IPS-18c (cell line): Measurements from ENCODE around the gene VIPR2.

Experiments
- H3K4me3 ChIP-seq: 2 replicates; pipeline ENCODE4 v1.7.0; 2013; ENCODE audit warnings: low read depth, mild to moderate bottlenecking, low read length, moderate library complexity; ENCODE audit not compliant: insufficient read depth
- H3K9me3 ChIP-seq: one replicate; pipeline ENCODE4 v1.6.1; 2013; ENCODE audit warnings: mild to moderate bottlenecking, low read length, moderate library complexity; ENCODE audit not compliant: control insufficient read depth, insufficient read depth

The VIPR2 gene

DNA sequence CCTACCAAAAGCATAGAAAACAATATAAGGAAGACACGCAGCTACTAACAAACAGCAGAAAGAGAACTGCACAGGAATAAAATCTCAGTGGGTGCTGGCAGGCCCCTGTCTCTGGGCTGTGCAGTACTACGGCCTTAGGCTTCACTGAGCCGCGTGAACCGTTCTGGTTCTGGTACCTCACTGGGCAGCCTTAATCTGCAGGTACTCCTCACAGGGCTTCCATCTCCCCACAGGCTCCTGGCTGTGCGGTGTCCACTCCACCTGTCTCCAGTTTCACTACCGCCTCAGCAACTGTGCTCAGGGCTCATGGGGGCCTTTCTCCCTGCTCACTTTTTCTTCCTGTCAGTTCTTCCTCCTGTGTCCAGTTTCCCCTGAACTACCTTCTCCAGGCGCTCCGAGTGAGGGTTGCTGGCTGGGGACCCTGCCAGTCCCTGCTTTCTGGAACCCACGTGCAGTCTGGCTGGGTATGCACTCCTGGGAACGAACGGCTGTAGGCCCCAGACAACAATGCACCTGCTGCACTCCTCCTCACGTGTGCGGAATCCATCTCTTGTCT is 75.7 kb downstream of the VIPR2 start:
- Histone ChIP-seq H3K4me3 (no peak overlapping the region), H3K9me3 (no peaks in the 10 kb centered on the region)

DNA sequence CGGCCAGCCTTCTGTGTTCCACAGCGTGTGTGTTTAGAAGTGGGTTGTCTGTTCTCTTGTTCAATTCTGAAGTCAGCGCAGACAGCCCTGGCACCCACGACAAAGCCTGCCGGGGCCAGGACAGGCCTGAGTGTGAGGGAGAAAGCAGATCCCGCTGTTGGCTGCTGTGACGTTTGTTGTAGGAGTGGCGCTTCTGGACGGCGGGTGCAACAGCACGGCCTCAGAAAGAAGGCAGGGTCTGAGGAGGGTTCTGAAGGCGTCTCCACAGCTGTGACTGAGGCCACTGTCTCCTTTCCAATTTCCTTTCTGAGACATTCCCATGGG is 76.2 kb downstream of the VIPR2 start:
- Histone ChIP-seq H3K9me3 (no peaks in the 10 kb centered on the region), H3K4me3 (no peak overlapping the region)

DNA sequence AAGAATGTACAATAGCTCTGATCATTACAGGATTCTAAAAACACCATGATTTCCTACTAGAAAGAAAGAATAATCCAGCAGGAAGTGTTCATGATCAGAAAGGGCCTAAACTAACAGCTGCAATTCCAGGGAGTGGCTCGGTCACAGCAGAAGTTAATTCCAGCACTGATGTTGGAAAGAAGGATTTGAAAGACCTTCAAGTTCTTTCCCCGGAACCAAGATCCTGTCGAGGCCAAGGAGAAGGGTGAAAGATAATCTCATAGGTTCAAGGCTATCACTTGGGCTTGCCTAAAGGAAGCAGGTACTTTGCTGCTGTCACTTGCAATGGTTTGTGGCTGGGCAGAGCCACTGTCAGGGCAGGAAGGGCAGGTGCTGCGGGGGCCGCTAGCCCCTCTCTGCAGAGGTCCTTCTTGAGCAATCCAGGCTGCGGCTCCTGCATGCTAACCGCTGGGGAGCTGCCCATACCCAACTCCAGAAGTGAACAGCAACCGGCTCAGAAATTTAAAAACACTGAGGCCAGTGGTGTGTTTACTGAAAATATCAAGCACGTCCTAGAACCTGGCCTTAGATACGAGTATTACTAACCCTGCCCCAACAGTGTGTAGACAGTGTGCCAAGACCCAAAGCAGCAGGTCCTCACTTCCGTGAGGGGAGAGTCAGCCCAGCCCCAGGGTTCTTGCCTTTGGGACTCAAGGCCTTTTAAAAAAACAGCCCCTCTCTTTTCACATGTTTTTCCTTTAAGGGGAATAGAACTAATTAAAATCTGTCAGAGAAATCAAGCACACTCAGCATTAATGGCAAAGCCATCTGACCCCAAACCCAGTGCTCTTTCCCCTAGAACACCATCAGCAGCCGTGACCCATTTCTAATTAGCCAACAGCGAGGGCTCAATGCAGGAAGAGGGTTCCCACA is 76.8 kb downstream of the VIPR2 start:
- Histone ChIP-seq H3K9me3 (no peaks in the 10 kb centered on the region), H3K4me3 (no peak overlapping the region)

DNA sequence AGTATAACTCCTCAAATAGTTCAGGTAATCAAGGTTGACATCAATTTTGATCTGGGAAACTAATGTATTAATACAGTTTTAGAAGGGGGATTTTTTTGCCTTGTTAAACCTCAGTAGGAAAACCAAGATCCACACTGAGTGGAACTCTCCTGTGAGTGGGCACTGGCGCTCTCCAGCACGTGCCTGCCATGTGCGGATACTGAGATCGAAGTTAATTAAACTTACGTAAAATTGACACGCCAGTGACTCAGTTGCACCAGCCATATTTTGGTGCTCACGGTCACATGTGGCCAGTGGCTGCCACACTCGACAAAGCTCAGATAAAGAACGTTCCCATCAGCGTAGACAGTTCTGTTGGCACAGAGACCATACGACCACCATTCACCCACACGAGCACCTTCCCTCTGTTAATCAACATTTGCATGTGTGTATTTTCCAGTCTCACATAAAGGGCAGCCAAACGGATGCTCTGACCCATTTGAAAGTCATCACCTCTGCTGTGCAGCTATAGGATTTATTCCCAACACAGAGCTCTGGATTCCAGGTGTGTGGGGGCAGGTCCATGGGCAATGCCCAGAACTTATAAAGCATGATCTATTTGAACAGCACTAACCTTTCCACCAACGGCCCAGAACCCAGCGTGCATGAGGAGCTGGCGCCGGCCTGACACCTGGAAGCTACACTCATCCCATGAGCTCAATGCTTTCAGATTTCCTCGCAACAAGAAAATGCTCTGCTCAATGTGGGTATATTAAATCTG is 77.7 kb downstream of the VIPR2 start:
- Histone ChIP-seq H3K4me3 (no peak overlapping the region), H3K9me3 (no peaks in the 10 kb centered on the region)

DNA sequence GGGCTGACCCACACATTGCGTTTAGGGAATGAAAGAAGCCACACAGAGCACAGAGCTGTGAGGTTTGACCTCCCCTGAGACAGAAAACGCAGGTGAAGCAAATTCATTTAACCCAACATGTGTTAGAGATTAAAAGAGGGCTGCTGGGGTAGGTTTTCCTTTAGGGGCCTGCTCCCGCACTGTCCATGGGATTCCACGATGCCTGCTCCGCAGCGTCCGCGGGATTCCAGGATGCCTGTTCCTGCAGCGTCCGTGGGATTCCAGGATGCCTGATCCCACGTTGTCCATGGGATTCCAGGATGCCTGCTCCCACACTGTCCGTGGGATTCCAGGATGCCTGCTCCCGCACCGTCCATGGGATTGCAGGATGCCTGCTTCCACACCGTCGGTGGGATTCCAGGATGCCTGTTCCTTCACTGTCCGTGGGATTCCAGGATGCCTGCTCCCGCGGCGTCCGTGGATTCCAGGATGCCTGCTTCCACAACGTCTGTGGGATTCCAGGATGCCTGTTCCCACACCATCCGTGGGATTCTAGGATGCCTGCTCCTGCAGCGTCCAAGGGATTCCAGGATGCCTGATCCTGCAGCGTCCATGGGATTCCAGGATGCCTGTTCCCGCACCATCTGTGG is 78.7 kb downstream of the VIPR2 start:
- Histone ChIP-seq H3K4me3 (no peak overlapping the region), H3K9me3 (peaks cover 2% of the 10 kb centered on the region)

DNA sequence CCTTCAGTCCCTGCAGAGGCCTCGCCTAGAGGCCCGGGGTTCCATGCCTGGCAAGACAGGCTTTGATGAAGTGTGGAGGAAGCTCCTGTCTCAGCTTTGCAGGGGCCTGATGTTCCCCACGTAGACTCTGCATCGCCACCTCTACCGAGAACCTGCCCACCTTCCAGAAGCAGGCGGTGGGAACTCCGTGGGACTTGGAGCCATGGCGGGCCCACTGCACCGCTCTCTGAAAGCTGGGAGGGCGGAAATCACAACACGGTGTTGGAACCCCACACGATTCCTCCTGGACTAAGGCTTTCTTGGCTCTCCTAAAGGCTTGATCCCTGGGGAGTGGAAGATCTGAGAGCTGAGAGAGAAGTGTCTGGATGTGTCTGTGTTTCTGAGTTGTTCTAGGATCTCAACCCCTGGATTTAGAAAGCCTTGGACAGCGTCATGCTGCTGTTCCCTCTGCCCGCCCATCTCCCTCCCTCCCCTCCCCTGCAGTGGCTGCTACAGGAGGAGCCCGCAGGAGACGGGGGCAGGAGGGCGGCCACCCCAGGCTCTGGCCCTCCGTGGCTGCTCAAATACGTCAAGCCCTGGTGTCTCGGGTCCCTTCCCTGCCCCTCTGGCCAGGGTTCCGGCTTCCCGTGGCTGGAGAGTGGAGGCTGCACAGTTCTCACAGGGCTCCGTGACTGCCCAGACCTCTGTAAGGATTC is 79.7 kb downstream of the VIPR2 start:
- Histone ChIP-seq H3K4me3 (no peak overlapping the region), H3K9me3 (peaks cover 2% of the 10 kb centered on the region)

DNA sequence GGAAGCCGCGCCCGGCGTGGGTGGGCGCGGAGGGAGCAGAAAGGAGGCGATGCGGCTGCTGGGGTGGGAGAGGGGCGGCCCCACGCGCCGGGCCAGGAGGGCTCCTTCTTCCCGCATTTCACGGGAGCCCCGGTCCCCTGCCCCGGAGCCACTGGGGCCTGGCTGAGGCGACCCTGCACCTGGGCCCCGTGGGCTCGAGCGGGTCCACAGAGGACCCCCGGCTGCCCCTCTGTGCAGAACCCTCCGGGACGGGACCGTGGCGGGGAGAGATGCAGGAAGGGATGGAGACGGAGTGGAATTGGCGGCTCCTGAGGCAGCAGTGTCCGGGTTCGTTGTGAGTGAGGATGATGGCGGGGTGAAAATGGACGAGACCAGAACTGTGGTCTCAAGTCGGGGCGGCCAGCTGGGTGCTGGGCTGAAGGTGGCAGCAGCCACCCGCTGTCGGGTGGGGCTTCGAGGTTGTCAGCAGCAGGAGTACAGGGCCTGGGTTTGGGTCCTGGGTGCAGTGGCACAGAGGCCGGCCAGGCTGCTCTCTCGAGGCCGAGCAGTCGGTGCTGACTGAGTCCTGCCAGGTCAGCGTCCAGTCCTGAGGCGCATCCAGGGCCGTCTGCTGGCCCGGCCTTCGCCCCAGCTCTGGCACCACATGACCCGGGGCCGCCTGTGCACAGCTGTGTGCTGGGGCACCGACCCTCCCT is 80.4 kb downstream of the VIPR2 start:
- H3K9me3 ChIP-seq = peaks cover 2% of the 10 kb centered on the region

DNA sequence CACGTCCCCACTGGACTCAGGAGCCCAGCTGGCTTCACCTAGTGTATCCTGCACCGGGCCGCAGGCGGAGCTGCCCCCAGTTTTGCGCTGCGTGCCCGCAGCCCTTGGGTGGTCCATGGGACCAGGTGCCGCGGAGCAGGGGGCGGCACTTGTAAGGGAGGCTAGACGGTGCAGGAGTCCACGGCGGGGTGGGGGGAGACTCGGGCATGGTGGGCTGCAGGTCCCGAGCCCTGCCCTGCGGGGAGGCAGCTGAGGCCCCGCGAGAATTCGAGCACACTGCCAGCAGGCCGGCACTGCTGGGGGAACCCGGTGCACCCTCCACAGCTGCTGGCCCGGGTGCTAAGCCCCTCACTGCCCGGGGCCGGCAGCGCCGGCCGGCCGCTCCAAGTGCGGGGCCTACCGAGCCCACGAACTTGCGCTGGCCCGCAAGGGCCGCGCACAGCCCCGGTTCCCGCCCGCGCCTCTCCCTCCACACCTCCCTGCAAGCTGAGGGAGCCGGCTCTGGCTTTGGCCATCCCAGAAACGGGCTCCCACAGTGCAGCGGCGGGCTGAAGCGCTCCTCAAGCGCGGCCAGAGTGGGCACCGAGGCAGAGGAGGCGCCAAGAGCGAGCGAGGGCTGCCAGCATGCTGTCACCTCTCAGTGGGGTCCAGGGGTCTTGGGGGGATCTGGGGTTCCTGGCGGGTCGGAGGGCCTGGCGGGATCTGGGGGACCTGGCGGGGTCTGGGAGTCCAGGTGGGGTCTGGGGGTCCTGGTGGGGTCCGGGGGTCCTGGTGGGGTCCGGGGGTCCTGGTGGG is 81.4 kb downstream of the VIPR2 start:
- Histone ChIP-seq H3K9me3 (peaks cover 2% of the 10 kb centered on the region), H3K4me3 (no peak overlapping the region)

More for the DNA sequence above, 80.4 kb downstream of the VIPR2 start:
- H3K4me3 ChIP-seq = no peak overlapping the region

DNA sequence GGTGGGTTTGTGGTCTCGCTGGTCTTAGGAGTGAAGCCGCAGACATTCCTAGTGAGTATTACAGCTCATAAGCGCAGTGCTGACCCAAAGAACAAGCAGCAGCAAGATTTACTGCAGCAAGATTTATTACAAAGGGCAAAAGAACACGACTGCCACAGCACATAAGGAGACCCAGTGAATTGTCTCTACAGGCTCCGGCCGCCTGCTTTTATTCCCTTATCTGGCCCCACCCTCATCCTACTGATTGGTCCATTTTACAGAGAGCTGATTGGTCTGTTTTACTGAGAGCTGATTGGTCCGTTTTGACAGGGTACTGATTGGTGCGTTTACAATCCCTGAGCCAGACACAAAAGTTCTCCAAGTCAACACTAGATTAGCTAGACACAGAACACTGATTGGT is 82.1 kb downstream of the VIPR2 start:
- Histone ChIP-seq H3K9me3 (peaks cover 2% of the 10 kb centered on the region), H3K4me3 (no peak overlapping the region)

DNA sequence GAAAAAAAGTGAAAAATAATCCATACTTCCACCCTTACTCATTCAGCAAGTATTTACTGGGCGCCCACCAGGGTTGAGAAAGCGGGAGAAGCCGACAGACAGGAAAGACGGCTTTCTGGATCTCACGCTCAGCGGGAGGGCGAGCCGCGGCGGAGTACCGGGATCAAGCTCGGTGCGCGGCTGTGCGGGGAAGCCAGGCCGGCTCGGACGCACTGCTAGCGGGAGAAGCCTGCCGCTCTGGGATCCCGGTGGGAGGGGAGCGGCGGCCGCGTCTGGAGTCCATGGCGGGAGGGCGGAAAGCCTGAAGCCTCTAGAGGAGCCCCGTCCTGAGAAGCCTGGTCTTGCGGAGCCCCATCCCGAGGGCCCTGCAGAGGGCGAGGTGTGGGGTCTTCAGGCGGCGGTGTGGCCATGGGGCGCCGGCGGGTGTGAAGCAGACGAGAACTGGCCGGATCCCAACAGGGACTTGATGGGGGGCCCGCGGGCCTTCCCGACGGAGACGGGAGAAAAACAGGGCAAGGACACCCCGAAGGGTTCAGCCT is 82.9 kb downstream of the VIPR2 start:
- Histone ChIP-seq H3K9me3 (peaks cover 2% of the 10 kb centered on the region), H3K4me3 (no peak overlapping the region)

DNA sequence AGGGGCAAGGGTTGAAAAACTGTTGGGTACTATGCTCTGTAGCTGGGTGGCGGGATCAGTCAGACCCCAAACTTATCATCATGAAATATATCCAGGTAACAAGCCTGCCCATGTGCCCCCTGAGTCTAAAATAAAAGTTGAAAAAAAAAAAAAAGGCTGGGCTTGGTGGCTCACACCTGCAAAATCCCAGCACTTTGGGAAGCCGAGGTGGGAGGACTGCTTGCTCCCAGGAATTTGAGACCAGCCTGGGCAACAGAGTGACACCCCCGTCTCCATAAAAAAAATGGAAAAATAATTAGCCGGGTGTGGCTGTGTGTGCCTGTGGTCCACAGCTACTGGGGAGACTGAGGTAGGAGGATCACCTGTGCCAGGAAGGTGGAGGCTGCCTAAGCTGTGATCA is 83.5 kb downstream of the VIPR2 start:
- H3K4me3 ChIP-seq = no peak overlapping the region

DNA sequence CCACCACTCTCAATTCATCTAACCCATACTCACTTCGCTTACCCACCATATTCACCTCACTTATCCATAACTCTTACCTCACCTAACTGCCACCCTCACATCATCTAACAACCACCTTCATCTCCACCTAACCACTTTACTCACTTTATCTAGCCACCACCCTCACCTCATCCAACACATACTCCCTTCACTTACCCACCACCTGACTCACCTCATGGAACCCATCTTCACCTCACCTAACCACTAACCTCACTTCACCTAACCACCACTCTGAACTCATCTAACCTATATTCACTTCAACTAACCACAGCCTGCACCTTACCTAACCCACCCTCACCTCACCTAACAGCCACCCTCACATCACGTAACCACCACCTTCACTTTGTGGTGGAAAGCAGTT is 84.2 kb downstream of the VIPR2 start:
- Histone ChIP-seq H3K4me3 (no peak overlapping the region), H3K9me3 (peaks cover 2% of the 10 kb centered on the region)

More for the DNA sequence above, 83.5 kb downstream of the VIPR2 start:
- peaks cover 2% of the 10 kb centered on the region for H3K9me3 ChIP-seq

DNA sequence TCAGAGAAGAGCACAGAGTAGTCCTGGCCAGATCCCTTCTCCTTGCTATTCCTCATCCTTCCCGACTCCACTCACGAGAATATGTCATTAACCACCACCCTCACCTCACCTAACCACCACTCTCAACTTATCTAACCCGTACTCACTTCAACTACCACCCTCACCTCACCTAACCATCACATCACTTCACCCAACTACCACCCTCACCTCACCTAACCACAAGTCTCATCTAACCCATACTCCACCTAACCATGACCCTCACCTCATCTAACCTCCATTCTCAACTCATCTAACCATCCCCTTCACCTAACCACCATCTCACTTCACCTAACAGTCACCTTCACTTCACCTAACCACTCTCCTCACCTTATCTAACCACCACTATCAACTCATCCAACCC is 85.0 kb downstream of the VIPR2 start:
- Histone ChIP-seq H3K4me3 (no peak overlapping the region), H3K9me3 (peaks cover 2% of the 10 kb centered on the region)

DNA sequence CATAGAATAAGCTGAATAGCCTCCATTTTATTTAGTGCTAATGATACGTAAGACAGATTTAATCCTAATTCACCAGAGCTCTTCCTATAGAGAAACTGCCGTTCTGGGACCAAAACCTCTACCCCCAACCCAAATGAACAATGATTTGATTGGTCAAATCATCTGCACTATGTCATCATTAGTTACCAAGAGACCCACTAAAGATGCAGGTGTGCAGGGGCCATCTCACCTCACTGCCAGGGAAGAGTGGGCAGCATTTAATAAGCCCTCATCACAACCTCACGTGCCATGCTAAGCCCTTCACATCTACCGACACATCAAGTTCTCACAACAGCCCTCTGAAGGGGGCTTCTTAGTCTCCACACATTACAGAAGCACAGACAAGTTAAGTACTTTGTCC is 87.0 kb downstream of the VIPR2 start:
- Histone ChIP-seq H3K9me3 (peaks cover 2% of the 10 kb centered on the region), H3K4me3 (no peak overlapping the region)

DNA sequence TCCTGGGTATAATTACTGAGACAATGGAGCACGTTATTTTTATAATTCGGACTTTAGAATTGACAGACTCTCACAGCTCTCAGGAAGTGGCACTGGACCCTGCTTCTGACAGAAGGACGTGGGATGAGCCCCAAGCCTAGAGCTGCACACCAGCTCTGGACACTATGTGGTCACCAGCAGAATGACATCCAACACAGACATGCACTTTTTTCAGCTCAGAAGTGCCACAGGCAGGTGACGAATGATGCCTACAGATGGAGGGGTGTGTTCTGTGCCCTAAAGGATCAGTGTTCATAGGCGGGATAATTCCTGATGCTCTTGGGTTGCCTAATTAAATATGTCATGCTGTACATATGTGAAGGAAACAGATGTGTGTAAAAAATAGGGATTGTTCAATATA is 87.9 kb downstream of the VIPR2 start:
- H3K9me3 ChIP-seq = peaks cover under 1% of the 10 kb centered on the region
- no peak overlapping the region for H3K4me3 ChIP-seq

DNA sequence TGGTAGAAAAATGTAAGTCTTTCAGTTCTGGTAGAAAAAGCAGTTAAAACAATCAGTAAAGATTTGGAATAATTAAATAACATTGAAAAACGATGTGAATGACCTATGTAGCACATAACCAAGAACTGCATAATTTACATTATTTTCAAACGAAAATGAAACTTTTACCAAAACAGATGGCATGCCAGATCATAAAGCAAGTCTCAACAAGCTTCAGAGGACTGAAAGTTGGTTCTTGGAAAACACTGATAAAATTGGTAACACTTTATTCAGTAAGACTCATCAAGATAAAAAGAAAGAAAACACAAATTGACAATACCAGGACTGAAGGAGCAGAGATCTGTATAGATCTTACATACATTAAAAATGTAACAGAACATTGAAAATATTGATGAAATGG is 92.8 kb downstream of the VIPR2 start:
- H3K4me3 ChIP-seq = no peak overlapping the region
- H3K9me3 ChIP-seq = no peaks in the 10 kb centered on the region
